ENCODE data around the gene IL17RD. TPM values are rescaled to one million over a fixed set of nuclear protein-coding genes. Genes with fewer than 3 reads are reported as not detected.
A peak's percentile ranks its signal among the peaks of the same experiment; 100 is the strongest.

The IL17RD gene
- total and polyA plus RNA-seq, 2 donors (not counting 1 experiment from before 2014, with no cell fraction given) = 0.05 TPM; not detected in 1

GRCh38 chr3:57179580-57180410 lies 14.6 kb upstream of the IL17RD start:
- Mint-ChIP-seq H3K9me3 (ENCODE audit: insufficient read depth) (no peaks in the 10 kb centered on the region), H3K4me1 (peaks cover 4% of the 10 kb centered on the region), H3K27ac (no peak overlapping the region), H3K27me3 (peaks cover 8% of the 10 kb centered on the region), H3K4me3 (no peak overlapping the region)
- ChIA-PET POLR2A (no interaction called here), CTCF (interaction anchor here (0.8 to 1.9 kb wide), 9 partner anchors 9 to 221 kb away, joined by 3 to 9 read pairs (median 3); no protein-coding TSS in a partner anchor)
- H3K4me1 ChIP-seq (ENCODE audit: control insufficient read depth in 2 of 2, insufficient read depth in 2 of 2, low read length in 2 of 2) = peaks cover 0 to 2% of the 10 kb centered on the region in 2 donors
- no peaks in the 10 kb centered on the region for H3K79me2 ChIP-seq (ENCODE audit: control insufficient read depth, insufficient read depth, low read length)
- DNase-seq (peak; percentile 39), ATAC-seq (ENCODE audit: low read depth) (no peak)
- H3K27ac ChIP-seq (ENCODE audit: low read length in 2 of 2) = no peak overlapping the region
- intact Hi-C loops (cut with micrococcal nuclease) = loop anchor here (10.0 kb wide), 1 partner anchor 415 kb away; the partner anchor contains the start of gene ARF4
- no peak overlapping the region for H3K9ac ChIP-seq (ENCODE audit: low read length)
- no peak overlapping the region for H2AFZ ChIP-seq (ENCODE audit: insufficient read depth, low read depth, low read length, poor library complexity, severe bottlenecking)
- H3K4me2 ChIP-seq (replicated peaks; ENCODE audit: low read depth, low read length, poor library complexity, severe bottlenecking) = no peak overlapping the region
- no peak for TF ChIP-seq EZH2 (IDR thresholded peaks at IDR 0.05; ENCODE audit: borderline replicate concordance, insufficient read depth, low read depth, low read length, poor library complexity, severe bottlenecking)
- peak; percentile 49 for TF ChIP-seq CTCF (IDR thresholded peaks at IDR 0.05)
- H4K20me1 ChIP-seq (ENCODE audit: control insufficient read depth, insufficient read depth, low read length, poor library complexity, severe bottlenecking) = no peaks in the 10 kb centered on the region
- H3K9me3 ChIP-seq (ENCODE audit: control extremely low read depth in 1 of 3, control insufficient read depth in 2 of 3, insufficient read depth in 1 of 3, low read length in 2 of 3) = no peaks in the 10 kb centered on the region
- WGBS (ENCODE audit: insufficient coverage) = 75% methylated on average over 2 of the region's 5 CpGs
- no peaks in the 10 kb centered on the region for H3K36me3 ChIP-seq (replicated peaks in 1 of 2; ENCODE audit: control extremely low read depth in 1 of 2, control insufficient read depth in 1 of 2, extremely low read depth in 1 of 2, insufficient read depth in 2 of 2, low read length in 1 of 2)
- H3K4me3 ChIP-seq (ENCODE audit: control extremely low read depth in 1 of 5, extremely low read depth in 1 of 5, insufficient read depth in 1 of 5, low read depth in 2 of 5, low read length in 4 of 5) = no peak overlapping the region
- no peaks in the 10 kb centered on the region for H3K27me3 ChIP-seq (replicated peaks in 1 of 4; ENCODE audit: control extremely low read depth in 1 of 4, control insufficient read depth in 3 of 4, insufficient read depth in 4 of 4, low read length in 3 of 4)

- ChIA-PET POLR2A (no interaction called here), CTCF (no interaction called here)
- H3K4me3 ChIP-seq (ENCODE audit: control extremely low read depth in 1 of 5, extremely low read depth in 1 of 5, insufficient read depth in 1 of 5, low read depth in 2 of 5, low read length in 4 of 5) = no peak overlapping the region
- no peak overlapping the region for H3K27ac ChIP-seq (ENCODE audit: low read length in 2 of 2)
- H4K20me1 ChIP-seq (ENCODE audit: control insufficient read depth, insufficient read depth, low read length, poor library complexity, severe bottlenecking) = no peaks in the 10 kb centered on the region
- no peaks in the 10 kb centered on the region for H3K79me2 ChIP-seq (ENCODE audit: control insufficient read depth, insufficient read depth, low read length)
- intact Hi-C loops (cut with micrococcal nuclease) = loop anchor here (10.0 kb wide), 1 partner anchor 419 kb away; the partner anchor contains the start of gene ARF4
- Mint-ChIP-seq H3K27me3 (peaks cover 9% of the 10 kb centered on the region), H3K9me3 (ENCODE audit: insufficient read depth) (no peaks in the 10 kb centered on the region), H3K27ac (no peak overlapping the region), H3K4me1 (peaks cover 5% of the 10 kb centered on the region), H3K4me3 (no peak overlapping the region)
- DNase-seq = no peak
- ATAC-seq (ENCODE audit: low read depth) = no peak
- TF ChIP-seq CTCF (IDR thresholded peaks at IDR 0.05) (no peak), EZH2 (IDR thresholded peaks at IDR 0.05; ENCODE audit: borderline replicate concordance, insufficient read depth, low read depth, low read length, poor library complexity, severe bottlenecking) (no peak)
- no peak overlapping the region for H3K4me2 ChIP-seq (replicated peaks; ENCODE audit: low read depth, low read length, poor library complexity, severe bottlenecking)
- H3K27me3 ChIP-seq (replicated peaks in 1 of 4; ENCODE audit: control extremely low read depth in 1 of 4, control insufficient read depth in 3 of 4, insufficient read depth in 4 of 4, low read length in 3 of 4) = no peaks in the 10 kb centered on the region
- H3K36me3 ChIP-seq (replicated peaks in 1 of 2; ENCODE audit: control extremely low read depth in 1 of 2, control insufficient read depth in 1 of 2, extremely low read depth in 1 of 2, insufficient read depth in 2 of 2, low read length in 1 of 2) = no peaks in the 10 kb centered on the region
- no peaks in the 10 kb centered on the region for H3K9me3 ChIP-seq (ENCODE audit: control extremely low read depth in 1 of 3, control insufficient read depth in 2 of 3, insufficient read depth in 1 of 3, low read length in 2 of 3)
- H3K9ac ChIP-seq (ENCODE audit: low read length) = no peak overlapping the region
- H2AFZ ChIP-seq (ENCODE audit: insufficient read depth, low read depth, low read length, poor library complexity, severe bottlenecking) = no peak overlapping the region
- peaks cover 0 to 4% of the 10 kb centered on the region in 2 donors for H3K4me1 ChIP-seq (ENCODE audit: control insufficient read depth in 2 of 2, insufficient read depth in 2 of 2, low read length in 2 of 2)
- WGBS (ENCODE audit: insufficient coverage) = no CpG with 5 or more reads among the region's 1 CpG
Measured at GRCh38 chr3:57176045-57176444, 10.9 kb upstream of the IL17RD start.

Data from B cell (primary cell).